H1 (cell line): ENCODE results near the gene IL1RAPL1. TPM values are rescaled to one million over a fixed set of nuclear protein-coding genes. Genes with fewer than 3 reads are reported as not detected.

ENCODE experiments used
- CTCF ChIA-PET: fragments of 300-600 bp; sonication (Branson Sonifier 250); formaldehyde crosslinking; loops from one replicate; lab custom pipeline; 2021; ENCODE audit not compliant: partially characterized antibody; lab: Charles Lee
- POLR2A ChIA-PET: fragments of 300-600 bp; sonication (Branson Sonifier 250); formaldehyde crosslinking; loops from one replicate; lab custom pipeline; 2021; ENCODE audit warnings: inconsistent platforms; ENCODE audit not compliant: partially characterized antibody; lab: Charles Lee
- DNase-seq, 2 experiments: peaks; one replicate each; pipeline versions ENCODE4 v3.0.0 to v3.0.0-alpha.2; 2010 to 2022; ENCODE audit warnings: low spot score in 2 of 2, low read depth in 1 of 2, mixed read lengths in 1 of 2
- FAIRE-seq: peaks from 2 replicates; lab custom pipeline; 2011; peaks lifted over from hg19 to GRCh38; lab: Jason Lieb, UNC
- H2AFZ ChIP-seq: 2 replicates; pipeline ENCODE4 v1.8.1; 2012; ENCODE audit warnings: low read length, inconsistent platforms
- H2AK5ac ChIP-seq: 2 replicates; pipeline ENCODE4 v1.6.1; 2013; ENCODE audit warnings: low read depth, low read length
- H2BK120ac ChIP-seq: replicated peaks from 2 replicates; pipeline ENCODE3; 2013; ENCODE audit warnings: low read depth, low read length, inconsistent platforms
- H2BK12ac ChIP-seq: 2 replicates; pipeline ENCODE4 v1.6.1; 2013; ENCODE audit warnings: low read depth, low read length
- H2BK15ac ChIP-seq: 2 replicates; pipeline ENCODE4 v1.6.1; 2013; ENCODE audit warnings: low read length
- H2BK20ac ChIP-seq: 2 replicates; pipeline ENCODE4 v1.6.1; 2013; ENCODE audit warnings: low read length
- H2BK5ac ChIP-seq: 2 replicates; pipeline ENCODE4 v1.6.1; 2013; ENCODE audit warnings: low read depth, low read length
- H3K14ac ChIP-seq: 2 replicates; pipeline ENCODE4 v1.6.1; 2013; ENCODE audit warnings: inconsistent platforms; ENCODE audit not compliant: insufficient read length
- H3K18ac ChIP-seq: 2 replicates; pipeline ENCODE4 v1.6.1; 2013; ENCODE audit warnings: low read length; ENCODE audit errors: extremely low read depth
- H3K23ac ChIP-seq: 2 replicates; pipeline ENCODE4 v1.6.1; 2013; ENCODE audit warnings: inconsistent platforms; ENCODE audit not compliant: insufficient read length
- H3K23me2 ChIP-seq: 2 replicates; pipeline ENCODE4 v1.6.1; 2013; ENCODE audit warnings: low read depth, low read length
- H3K27ac ChIP-seq: 2 replicates; pipeline ENCODE4 v1.6.1; 2011; ENCODE audit warnings: low read depth, low read length, inconsistent platforms
- H3K27me3 ChIP-seq, 4 experiments: replicated peaks in 1 of 4; 1 replicate in 1 of 4; 2 replicates in 3 of 4; pipeline versions ENCODE4 v1.6.1 to v1.8.1; 2011 to 2013; ENCODE audit warnings: low read length in 3 of 4, mild to moderate bottlenecking in 3 of 4, inconsistent platforms in 2 of 4, mixed read lengths in 2 of 4, moderate library complexity in 1 of 4; ENCODE audit not compliant: control insufficient read depth in 3 of 4, insufficient read depth in 3 of 4; ENCODE audit errors: extremely low read depth in 1 of 4
- H3K36me3 ChIP-seq, 4 experiments: 2 replicates each; pipeline versions ENCODE4 v1.6.1 to v1.8.1; 2011 to 2013; ENCODE audit warnings: mild to moderate bottlenecking in 4 of 4, low read length in 3 of 4, moderate library complexity in 2 of 4, control low read depth in 1 of 4, inconsistent platforms in 1 of 4; ENCODE audit not compliant: insufficient read depth in 4 of 4, control insufficient read depth in 2 of 4
- H3K4ac ChIP-seq: replicated peaks from 2 replicates; pipeline ENCODE3; 2013; ENCODE audit warnings: low read length, low read depth, mixed read lengths, inconsistent platforms; ENCODE audit not compliant: insufficient read length
- H3K4me1 ChIP-seq, 4 experiments: replicated peaks in 1 of 4; 1 replicate in 1 of 4; 2 replicates in 3 of 4; pipeline versions ENCODE4 v1.6.1 to v1.8.1; 2011 to 2013; ENCODE audit warnings: low read length in 3 of 4, inconsistent platforms in 2 of 4, mixed read lengths in 1 of 4; ENCODE audit not compliant: insufficient read depth in 4 of 4, control insufficient read depth in 3 of 4
- H3K4me2 ChIP-seq, 2 experiments: 2 replicates each; pipeline versions ENCODE4 v1.6.1 to v1.8.1; 2011 to 2013; ENCODE audit warnings: low read depth in 2 of 2, low read length in 2 of 2, control low read depth in 1 of 2, inconsistent platforms in 1 of 2, mild to moderate bottlenecking in 1 of 2; ENCODE audit not compliant: insufficient read depth in 1 of 2
- H3K4me3 ChIP-seq, 4 experiments: fragments of 200-600, 300-600 bp in 1 of 4; sonication (generic), shearing (Covaris generic), sonication (Bioruptor Twin) in 1 of 4; 2 replicates each; pipeline versions ENCODE4 v1.5.1 to v1.8.1; 2011 to 2016; ENCODE audit warnings: low read length in 4 of 4, low read depth in 3 of 4, control low read depth in 2 of 4, inconsistent platforms in 2 of 4, mild to moderate bottlenecking in 2 of 4, mixed read lengths in 1 of 4, moderate library complexity in 1 of 4; ENCODE audit not compliant: insufficient read depth in 2 of 4; ENCODE audit errors: extremely low read depth in 1 of 4
- H3K56ac ChIP-seq: replicated peaks from 2 replicates; pipeline ENCODE3; 2013; ENCODE audit warnings: low read depth, mild to moderate bottlenecking, mixed read lengths, low read length, inconsistent platforms; ENCODE audit not compliant: insufficient read length
- H3K79me1 ChIP-seq: 2 replicates; pipeline ENCODE4 v1.6.1; 2013; ENCODE audit warnings: low read depth, low read length, control low read depth
- H3K79me2 ChIP-seq, 2 experiments: 2 replicates each; pipeline versions ENCODE4 v1.6.1 to v1.8.1; 2012 to 2013; ENCODE audit warnings: low read length in 2 of 2, mild to moderate bottlenecking in 2 of 2, inconsistent platforms in 1 of 2; ENCODE audit not compliant: insufficient read depth in 2 of 2, control insufficient read depth in 1 of 2
- H3K9ac ChIP-seq, 4 experiments: replicated peaks in 1 of 4; 1 replicate in 1 of 4; 2 replicates in 3 of 4; pipeline versions ENCODE4 v1.6.1 to v1.8.1; 2011 to 2013; ENCODE audit warnings: low read depth in 3 of 4, low read length in 3 of 4, control low read depth in 2 of 4, mild to moderate bottlenecking in 2 of 4, moderate library complexity in 2 of 4, inconsistent platforms in 1 of 4; ENCODE audit errors: extremely low read depth in 1 of 4
- H3K9me3 ChIP-seq, 2 experiments: 2 replicates each; pipeline versions ENCODE4 v1.6.1 to v1.8.1; 2012 to 2013; ENCODE audit warnings: mild to moderate bottlenecking in 2 of 2, moderate library complexity in 2 of 2, control low read depth in 1 of 2, inconsistent platforms in 1 of 2, low read depth in 1 of 2, low read length in 1 of 2, mixed read lengths in 1 of 2; ENCODE audit not compliant: insufficient read depth in 2 of 2
- H4K20me1 ChIP-seq, 2 experiments: replicated peaks in 1 of 2; 2 replicates each; pipeline versions ENCODE3 to v1.8.1; 2011 to 2013; ENCODE audit warnings: inconsistent platforms in 2 of 2, low read length in 2 of 2, mild to moderate bottlenecking in 1 of 2; ENCODE audit not compliant: insufficient read depth in 2 of 2, control insufficient read depth in 1 of 2
- H4K5ac ChIP-seq: 2 replicates; pipeline ENCODE4 v1.6.1; 2013; ENCODE audit warnings: low read length, low read depth, mixed read lengths, inconsistent platforms; ENCODE audit not compliant: insufficient read length
- H4K8ac ChIP-seq: 2 replicates; pipeline ENCODE4 v1.8.0; 2013; ENCODE audit warnings: mild to moderate bottlenecking, moderate library complexity, low read length, inconsistent platforms; ENCODE audit not compliant: insufficient read depth; ENCODE audit errors: extremely low read depth
- H4K91ac ChIP-seq: replicated peaks from 2 replicates; pipeline ENCODE3; 2013; ENCODE audit warnings: low read length, mixed read lengths, inconsistent platforms; ENCODE audit not compliant: insufficient read length
- BCL11A ChIP-seq, 2 experiments: IDR thresholded peaks; one replicate each; pipeline ENCODE4 v1.6.1; 2011; ENCODE audit warnings: low read depth in 2 of 2, low read length in 2 of 2, mild to moderate bottlenecking in 2 of 2
- CHD1 ChIP-seq: IDR thresholded peaks from 2 replicates; pipeline ENCODE4 v1.6.1; 2012; ENCODE audit warnings: low read depth, low read length, improper control_type of control experiment
- CHD2 ChIP-seq: IDR thresholded peaks from 2 replicates; pipeline ENCODE4 v1.6.1; 2012; ENCODE audit warnings: low read length, improper control_type of control experiment
- CREB1 ChIP-seq: IDR thresholded peaks from 2 replicates; pipeline ENCODE4 v1.6.1; 2012; ENCODE audit warnings: inconsistent platforms
- E2F6 ChIP-seq: IDR thresholded peaks from 2 replicates; pipeline ENCODE4 v1.6.1; 2012; ENCODE audit warnings: inconsistent platforms
- EZH2 ChIP-seq: fragments of 200-600 bp; sonication (generic); IDR thresholded peaks from 2 replicates; pipeline ENCODE4 v1.7.1; 2012; ENCODE audit warnings: low read depth, mild to moderate bottlenecking, moderate library complexity, low read length, inconsistent platforms; ENCODE audit not compliant: severe bottlenecking
- MAFK ChIP-seq: IDR thresholded peaks from 2 replicates; pipeline ENCODE4 v1.6.1; 2012; ENCODE audit warnings: low read depth, mild to moderate bottlenecking, improper control_type of control experiment, low read length
- PHF8 ChIP-seq: fragments of 200-600 bp; sonication (generic); conservative IDR thresholded peaks from 2 replicates; pipeline ENCODE4 v1.7.1; 2012; ENCODE audit warnings: low read depth, mild to moderate bottlenecking, inconsistent platforms, low read length, moderate library complexity
- RAD21 ChIP-seq, 2 experiments: IDR thresholded peaks in 1 of 2; conservative IDR thresholded peaks in 1 of 2; 2 replicates each; pipeline ENCODE4 v1.6.1; 2011; ENCODE audit warnings: low read depth in 2 of 2, low read length in 2 of 2, improper control_type of control experiment in 1 of 2, inconsistent platforms in 1 of 2, mild to moderate bottlenecking in 1 of 2, moderate library complexity in 1 of 2
- TAF7 ChIP-seq: optimal IDR thresholded peaks from 2 replicates; pipeline ENCODE3; 2011; ENCODE audit warnings: low read depth, mild to moderate bottlenecking, inconsistent platforms, low read length, moderate library complexity, borderline replicate concordance
- TCF12 ChIP-seq: IDR thresholded peaks from 2 replicates; pipeline ENCODE4 v1.6.1; 2011; ENCODE audit warnings: low read depth, mild to moderate bottlenecking, low read length
- WGBS, 2 experiments: shearing (Covaris generic) in 1 of 2; methylation state at CpG; one replicate each; pipeline versions ENCODE4 v1.1.6 to v1.1.7; 2013 to 2015; ENCODE audit warnings: low lambda C conversion rate in 2 of 2, mixed read lengths in 2 of 2, inconsistent platforms in 1 of 2, low coverage in 1 of 2, missing lambda C conversion rate in 1 of 2; ENCODE audit not compliant: insufficient replicate concordance in 2 of 2, insufficient coverage in 1 of 2, insufficient read length in 1 of 2; ENCODE audit errors: extremely low coverage in 1 of 2, missing lambda C conversion rate in 1 of 2; 5-methylcytosine and 5-hydroxymethylcytosine counted together
- polyA plus RNA-seq, 7 experiments: library from polyadenylated mRNA; depleted of rRNA in 3 of 7; stranded (reverse) in 5 of 7; unstranded in 2 of 7; fragments of >200 nt in 5 of 7; fragments of 200-250 nt in 2 of 7; gene quantifications; 1 replicate in 5 of 7; 2 replicates in 1 of 7; 4 replicates in 1 of 7; pipeline versions ENCODE4 v1.2.1 to v1.2.3, GENCODE V29; 2011 to 2013; ENCODE audit warnings: missing spikeins in 2 of 7, mixed read lengths in 2 of 7
- total RNA-seq: library from RNA; stranded (reverse); fragmentation: NEBNext Ultra II Directional; extraction: Animal tissue kit (Norgen Biotek cat#: 25700); gene quantifications from 2 replicates; pipeline ENCODE4 v1.2.1, GENCODE V29; 2021

The IL1RAPL1 gene
- total and polyA plus RNA-seq, 2 of the 8 experiments (the other 6 are each of a cell fraction or from before 2014, with no cell fraction given): 0.11 to 0.35 TPM

GRCh38 chrX:29422034-29422433, 834.8 kb downstream of the IL1RAPL1 start:
- no peak overlapping the region for H3K56ac ChIP-seq
- no peaks in the 10 kb centered on the region for H3K79me2 ChIP-seq
- H3K14ac ChIP-seq: no peak overlapping the region
- no peak overlapping the region for H4K91ac ChIP-seq
- no peak overlapping the region for H3K18ac ChIP-seq
- no peak for FAIRE-seq
- peaks cover 0 to 2% (median 0%) of the 10 kb centered on the region in 4 experiments; a peak in 3 of 7 replicates for H3K4me1 ChIP-seq
- no peaks in the 10 kb centered on the region for H3K9me3 ChIP-seq
- no peaks in the 10 kb centered on the region for H3K23me2 ChIP-seq
- 5% methylated on average over 3 of the region's 3 CpGs; no CpG with 5 or more reads in 1 of the 2 experiments for WGBS, 2 experiments
- no peak overlapping the region for H3K27ac ChIP-seq
- H2AFZ ChIP-seq: no peak overlapping the region
- H3K4ac ChIP-seq: no peak overlapping the region
- H4K20me1 ChIP-seq: no peaks in the 10 kb centered on the region
- H4K8ac ChIP-seq: no peak overlapping the region
- H3K27me3 ChIP-seq: peaks cover 0 to 5% (median 2%) of the 10 kb centered on the region in 4 experiments; a peak in 3 of 7 replicates
- CTCF ChIA-PET: no interaction called here
- H2BK5ac ChIP-seq: no peak overlapping the region
- no peak overlapping the region for H3K9ac ChIP-seq
- DNase-seq: no peak
- H4K5ac ChIP-seq: no peak overlapping the region
- no peak overlapping the region for H3K23ac ChIP-seq
- H2BK15ac ChIP-seq: no peak overlapping the region
- no peak overlapping the region for H2BK12ac ChIP-seq
- no peak overlapping the region for H2AK5ac ChIP-seq
- H3K4me2 ChIP-seq: no peak overlapping the region
- H3K79me1 ChIP-seq: no peaks in the 10 kb centered on the region
- POLR2A ChIA-PET: no interaction called here
- no peak overlapping the region for H2BK120ac ChIP-seq
- H2BK20ac ChIP-seq: no peak overlapping the region
- H3K4me3 ChIP-seq: no peak overlapping the region
- no peaks in the 10 kb centered on the region for H3K36me3 ChIP-seq
- TF ChIP-seq BCL11A (IDR thresholded peaks at IDR 0.05; ENCODE audit: low read depth in 2 of 2, low read length in 2 of 2) (no peak), PHF8 (no peak), CHD2 (no peak), TAF7 (no peak), TCF12 (no peak), CHD1 (no peak), RAD21 (IDR thresholded peaks at IDR 0.05 in 1 of 2, conservative IDR thresholded peaks at IDR 0.05 in 1 of 2; ENCODE audit: low read depth in 2 of 2, low read length in 2 of 2) (no peak), MAFK (no peak), EZH2 (no peak), E2F6 (no peak), CREB1 (no peak)
